HFFc6 (cell line): ENCODE results near the gene CCDC88B. TPM values are rescaled to one million over a fixed set of nuclear protein-coding genes. Genes with fewer than 3 reads are reported as not detected.

Experiments
- DNase-seq: peaks from one replicate; pipeline ENCODE4 v3.0.0-alpha.2; 2018
- H3K27ac Mint-ChIP-seq: 2 replicates; pipeline ENCODE4 v1.8.0; 2020; ENCODE audit warnings: mild to moderate bottlenecking, mixed read lengths
- H3K27me3 Mint-ChIP-seq: 2 replicates; pipeline ENCODE4 v1.8.0; 2021; ENCODE audit warnings: mild to moderate bottlenecking, moderate library complexity, mixed read lengths; ENCODE audit not compliant: insufficient read depth
- H3K36me3 Mint-ChIP-seq: 2 replicates; pipeline ENCODE4 v1.8.0; 2021; ENCODE audit warnings: low read depth, mixed read lengths
- H3K4me1 Mint-ChIP-seq: 2 replicates; pipeline ENCODE4 v1.8.0; 2020; ENCODE audit warnings: low read depth, mixed read lengths
- H3K4me3 Mint-ChIP-seq: 2 replicates; pipeline ENCODE4 v1.8.0; 2020; ENCODE audit warnings: mild to moderate bottlenecking, moderate library complexity, mixed read lengths
- H3K9me3 Mint-ChIP-seq: 2 replicates; pipeline ENCODE4 v1.8.0; 2020; ENCODE audit warnings: mild to moderate bottlenecking, mixed read lengths
- CTCF ChIP-seq: fragments of 200-600 bp; sonication (generic); IDR thresholded peaks from 2 replicates; pipeline ENCODE4 v1.5.0; 2021; ENCODE audit warnings: antibody characterized with exemption, mild to moderate bottlenecking
- total RNA-seq, 6 experiments: library from RNA; stranded (reverse); fragmentation: NEBNext Ultra II Directional; extraction: Animal tissue kit (Norgen Biotek cat#: 25700); gene quantifications; 2 replicates in 1 of 6; 3 replicates in 5 of 6; pipeline ENCODE4 v1.2.3, GENCODE V29; 2021

Gene CCDC88B
- total RNA-seq, 6 experiments from 2014 or later: 0.45 to 1.9 (median 1.7) TPM

- Mint-ChIP-seq H3K4me1 (peaks cover 6% of the 10 kb centered on the region), H3K27me3 (peaks cover 45% of the 10 kb centered on the region), H3K9me3 (no peaks in the 10 kb centered on the region), H3K4me3 (no peak overlapping the region), H3K27ac (no peak overlapping the region), H3K36me3 (no peaks in the 10 kb centered on the region)
- TF ChIP-seq CTCF: no peak
- no peak for DNase-seq
Measured at GRCh38 chr11:64391839-64392238, 51.8 kb downstream of the CCDC88B start.

DNA sequence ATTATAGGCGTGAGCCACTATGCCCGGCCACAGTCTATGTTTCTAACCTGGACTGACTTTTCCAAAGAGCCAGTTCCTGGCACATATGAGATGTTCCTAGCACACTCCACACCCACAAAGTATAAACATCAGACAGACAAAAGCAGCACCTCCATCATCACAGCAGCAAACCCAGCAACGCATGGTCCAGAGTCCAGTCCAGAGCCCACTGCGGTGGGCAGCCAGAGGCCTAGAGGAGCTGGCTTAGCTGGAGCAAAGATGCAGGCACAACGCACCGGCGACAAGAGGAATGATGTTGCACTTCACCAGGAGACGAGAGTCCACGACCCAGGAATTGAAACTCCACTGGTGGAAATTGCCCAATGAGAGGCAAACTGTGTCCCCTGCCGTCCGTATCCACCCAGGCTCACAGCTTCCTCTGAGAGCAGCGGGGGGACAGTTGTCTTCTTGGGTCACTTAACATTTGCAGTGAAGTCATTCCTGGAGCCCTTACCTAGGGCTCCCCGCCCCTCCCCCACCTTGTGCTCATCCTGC lies 55.6 kb downstream of the CCDC88B start:
- Mint-ChIP-seq H3K27ac (no peak overlapping the region), H3K4me3 (no peak overlapping the region), H3K27me3 (peaks cover 53% of the 10 kb centered on the region), H3K4me1 (no peaks in the 10 kb centered on the region; the same call in 1 of the 2 replicates), H3K9me3 (no peaks in the 10 kb centered on the region), H3K36me3 (no peaks in the 10 kb centered on the region)
- no peak for DNase-seq
- no peak for TF ChIP-seq CTCF

DNA sequence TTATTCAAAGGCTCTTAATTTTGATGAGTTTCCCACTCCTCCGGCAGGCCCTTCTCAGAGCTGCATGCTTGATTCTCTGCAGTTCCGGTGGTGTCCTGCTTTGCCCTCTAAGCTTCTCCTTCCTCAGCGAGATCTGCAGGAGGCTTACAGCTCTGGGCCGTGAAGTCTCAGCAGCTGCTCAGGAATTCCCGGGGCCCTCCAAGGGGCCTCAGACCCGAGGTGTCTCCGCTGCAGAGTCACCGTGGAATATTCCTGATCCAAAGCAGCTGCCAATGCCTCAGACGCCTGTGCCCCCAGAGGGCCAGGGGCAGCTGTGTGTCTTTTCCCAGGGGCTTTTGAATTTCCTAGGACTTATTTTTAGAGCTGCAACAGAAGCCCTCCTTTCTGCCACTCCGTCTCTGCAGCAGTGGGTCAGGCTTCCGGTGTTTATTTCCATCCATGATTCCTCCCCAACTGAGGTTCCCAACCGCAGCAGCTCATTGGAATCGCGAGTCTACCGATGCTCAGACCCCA lies 56.1 kb downstream of the CCDC88B start:
- H3K27ac Mint-ChIP-seq: no peak overlapping the region
- no peak overlapping the region for H3K4me3 Mint-ChIP-seq
- no peaks in the 10 kb centered on the region; the same call in 1 of the 2 replicates for H3K4me1 Mint-ChIP-seq
- no peak for TF ChIP-seq CTCF
- H3K9me3 Mint-ChIP-seq: no peaks in the 10 kb centered on the region
- DNase-seq: no peak
- H3K36me3 Mint-ChIP-seq: no peaks in the 10 kb centered on the region
- peaks cover 53% of the 10 kb centered on the region for H3K27me3 Mint-ChIP-seq

- Mint-ChIP-seq H3K27me3 (peaks cover 58% of the 10 kb centered on the region), H3K4me1 (peaks cover 2% of the 10 kb centered on the region), H3K9me3 (peaks cover 10% of the 10 kb centered on the region), H3K36me3 (no peaks in the 10 kb centered on the region; the same call in 1 of the 2 replicates), H3K4me3 (no peak overlapping the region), H3K27ac (no peak overlapping the region)
- no peak for TF ChIP-seq CTCF
- no peak for DNase-seq
Measured at GRCh38 chr11:64400102-64400501, 60.1 kb downstream of the CCDC88B start.

DNA sequence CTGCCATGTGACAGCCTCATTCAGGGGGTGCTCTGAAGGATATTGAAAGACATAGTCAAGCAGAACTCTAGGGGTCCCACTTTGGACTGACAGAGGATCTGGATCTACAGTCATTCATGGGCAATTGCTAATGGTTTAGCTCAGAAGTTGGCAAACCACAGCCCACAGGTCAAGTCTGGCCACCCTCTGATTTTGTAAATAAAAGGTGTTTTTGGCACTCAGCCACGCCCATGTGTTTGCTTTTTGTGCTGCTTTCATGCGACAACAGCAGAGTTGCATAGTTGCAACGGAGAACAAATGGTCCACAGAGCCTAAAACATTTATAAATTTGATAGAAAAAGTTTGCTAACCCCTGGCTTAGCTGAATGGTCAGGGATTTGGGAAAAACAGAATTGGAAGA lies 60.7 kb downstream of the CCDC88B start:
- DNase-seq: no peak
- H3K27ac Mint-ChIP-seq: no peak overlapping the region
- peaks cover 57% of the 10 kb centered on the region for H3K27me3 Mint-ChIP-seq
- no peak overlapping the region for H3K4me3 Mint-ChIP-seq
- TF ChIP-seq CTCF: no peak
- no peaks in the 10 kb centered on the region; the same call in 1 of the 2 replicates for H3K36me3 Mint-ChIP-seq
- H3K9me3 Mint-ChIP-seq: peaks cover 10% of the 10 kb centered on the region
- peaks cover 6% of the 10 kb centered on the region for H3K4me1 Mint-ChIP-seq
